Esophagus muscularis mucosa (tissue), 4 donors: ENCODE data around the gene WDR44.

ENCODE experiments used
- EP300 ChIP-seq: sonication (generic); formaldehyde crosslinking; IDR thresholded peaks from one replicate; pipeline ENCODE4 v1.6.1; 2017; ENCODE audit warnings: antibody characterized with exemption
- POLR2A ChIP-seq: fragments of 450-650 bp; IDR thresholded peaks from one replicate; pipeline ENCODE4 v1.6.1; 2017; ENCODE audit warnings: antibody characterized with exemption, moderate library complexity, mild to moderate bottlenecking, low read depth
- TF ChIP-seq, protein P1 (sequence below), 3 experiments: fragments of 200-600 bp in 2 of 3; fragments of 450-650 bp in 1 of 3; sonication (generic) in 2 of 3; IDR thresholded peaks; one replicate each; pipeline ENCODE4 v1.5.1; 2017 to 2019; ENCODE audit warnings: antibody characterized with exemption in 3 of 3, mild to moderate bottlenecking in 2 of 3, moderate library complexity in 1 of 3

GRCh38 chrX:118356154-118356701, 10.3 kb downstream of the WDR44 start:
- TF ChIP-seq, protein P1, sequence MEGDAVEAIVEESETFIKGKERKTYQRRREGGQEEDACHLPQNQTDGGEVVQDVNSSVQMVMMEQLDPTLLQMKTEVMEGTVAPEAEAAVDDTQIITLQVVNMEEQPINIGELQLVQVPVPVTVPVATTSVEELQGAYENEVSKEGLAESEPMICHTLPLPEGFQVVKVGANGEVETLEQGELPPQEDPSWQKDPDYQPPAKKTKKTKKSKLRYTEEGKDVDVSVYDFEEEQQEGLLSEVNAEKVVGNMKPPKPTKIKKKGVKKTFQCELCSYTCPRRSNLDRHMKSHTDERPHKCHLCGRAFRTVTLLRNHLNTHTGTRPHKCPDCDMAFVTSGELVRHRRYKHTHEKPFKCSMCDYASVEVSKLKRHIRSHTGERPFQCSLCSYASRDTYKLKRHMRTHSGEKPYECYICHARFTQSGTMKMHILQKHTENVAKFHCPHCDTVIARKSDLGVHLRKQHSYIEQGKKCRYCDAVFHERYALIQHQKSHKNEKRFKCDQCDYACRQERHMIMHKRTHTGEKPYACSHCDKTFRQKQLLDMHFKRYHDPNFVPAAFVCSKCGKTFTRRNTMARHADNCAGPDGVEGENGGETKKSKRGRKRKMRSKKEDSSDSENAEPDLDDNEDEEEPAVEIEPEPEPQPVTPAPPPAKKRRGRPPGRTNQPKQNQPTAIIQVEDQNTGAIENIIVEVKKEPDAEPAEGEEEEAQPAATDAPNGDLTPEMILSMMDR (IDR thresholded peaks at IDR 0.05) = no peak
- TF ChIP-seq EP300 (no peak), POLR2A (no peak)
